ENCODE results near the gene COG5. TPM values are rescaled to one million over a fixed set of nuclear protein-coding genes. Genes with fewer than 3 reads are reported as not detected.

COG5 gene
- total RNA-seq, 1 donor from 2014 or later, result 26.8 TPM

DNA sequence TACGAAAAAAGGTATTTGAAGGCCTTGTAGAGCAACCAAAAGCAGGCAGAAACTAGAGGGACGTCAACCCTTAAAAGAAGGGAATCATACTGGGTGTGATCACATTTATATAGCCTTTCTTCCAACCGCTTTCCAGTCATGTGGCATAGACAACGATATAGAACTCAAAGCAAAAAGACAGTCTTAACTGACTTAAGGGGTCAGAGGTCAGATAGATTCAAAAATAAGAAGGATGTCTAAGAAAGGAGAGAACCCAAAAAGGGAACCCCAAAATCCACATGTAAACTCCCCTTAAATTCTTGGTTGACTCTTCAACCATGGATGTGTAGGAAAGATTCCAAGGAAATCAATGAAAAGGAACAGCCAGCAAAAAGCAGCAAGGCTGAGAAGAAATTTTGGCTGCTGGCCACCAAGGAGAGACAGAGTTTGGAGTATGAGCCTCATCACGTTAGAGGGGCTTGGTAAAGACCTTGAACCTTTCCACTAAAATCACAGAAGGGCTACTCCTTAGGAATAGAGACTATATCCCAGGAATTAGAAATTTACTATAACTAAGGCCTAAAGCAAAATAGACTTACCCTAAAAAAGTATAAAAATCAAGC is 24.9 kb upstream of the COG5 start:
- no peak for DNase-seq (ENCODE audit: low read depth, low spot score)
- H3K9me3 Mint-ChIP-seq, result no peaks in the 10 kb centered on the region

DNA sequence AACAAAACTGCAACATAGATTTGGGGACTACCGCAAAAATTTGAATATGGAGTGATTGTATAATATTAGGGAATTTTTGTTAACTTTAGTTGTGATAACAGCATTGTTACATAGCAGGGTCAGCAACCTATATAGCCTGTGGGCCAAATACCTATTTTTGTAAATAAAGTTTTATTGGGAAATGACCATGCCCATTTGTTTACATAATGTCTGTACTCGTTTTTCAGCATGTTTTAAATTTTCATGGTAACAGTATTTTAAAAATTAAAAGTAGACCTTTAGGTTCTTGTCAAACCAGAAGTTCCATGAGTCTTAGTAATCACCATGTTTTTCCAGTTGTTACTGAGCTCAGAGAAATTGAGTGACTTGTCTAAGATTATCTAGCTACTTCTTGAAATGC is 21.0 kb upstream of the COG5 start:
- Mint-ChIP-seq H3K4me1 (peaks cover 15% of the 10 kb centered on the region), H3K9me3 (no peaks in the 10 kb centered on the region)
- DNase-seq (ENCODE audit: low read depth, low spot score), result no peak

More for the DNA sequence above, 24.9 kb upstream of the COG5 start:
- Mint-ChIP-seq H3K36me3 (ENCODE audit: low read depth) (peaks cover 10% of the 10 kb centered on the region), H3K27me3 (ENCODE audit: low read depth) (no peaks in the 10 kb centered on the region), H3K4me3 (no peak overlapping the region), H3K27ac (ENCODE audit: unreplicated experiment) (no peak overlapping the region), H3K4me1 (no peaks in the 10 kb centered on the region)
- TF ChIP-seq, protein P1, sequence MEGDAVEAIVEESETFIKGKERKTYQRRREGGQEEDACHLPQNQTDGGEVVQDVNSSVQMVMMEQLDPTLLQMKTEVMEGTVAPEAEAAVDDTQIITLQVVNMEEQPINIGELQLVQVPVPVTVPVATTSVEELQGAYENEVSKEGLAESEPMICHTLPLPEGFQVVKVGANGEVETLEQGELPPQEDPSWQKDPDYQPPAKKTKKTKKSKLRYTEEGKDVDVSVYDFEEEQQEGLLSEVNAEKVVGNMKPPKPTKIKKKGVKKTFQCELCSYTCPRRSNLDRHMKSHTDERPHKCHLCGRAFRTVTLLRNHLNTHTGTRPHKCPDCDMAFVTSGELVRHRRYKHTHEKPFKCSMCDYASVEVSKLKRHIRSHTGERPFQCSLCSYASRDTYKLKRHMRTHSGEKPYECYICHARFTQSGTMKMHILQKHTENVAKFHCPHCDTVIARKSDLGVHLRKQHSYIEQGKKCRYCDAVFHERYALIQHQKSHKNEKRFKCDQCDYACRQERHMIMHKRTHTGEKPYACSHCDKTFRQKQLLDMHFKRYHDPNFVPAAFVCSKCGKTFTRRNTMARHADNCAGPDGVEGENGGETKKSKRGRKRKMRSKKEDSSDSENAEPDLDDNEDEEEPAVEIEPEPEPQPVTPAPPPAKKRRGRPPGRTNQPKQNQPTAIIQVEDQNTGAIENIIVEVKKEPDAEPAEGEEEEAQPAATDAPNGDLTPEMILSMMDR (conservative IDR thresholded peaks at IDR 0.05), result no peak

DNA sequence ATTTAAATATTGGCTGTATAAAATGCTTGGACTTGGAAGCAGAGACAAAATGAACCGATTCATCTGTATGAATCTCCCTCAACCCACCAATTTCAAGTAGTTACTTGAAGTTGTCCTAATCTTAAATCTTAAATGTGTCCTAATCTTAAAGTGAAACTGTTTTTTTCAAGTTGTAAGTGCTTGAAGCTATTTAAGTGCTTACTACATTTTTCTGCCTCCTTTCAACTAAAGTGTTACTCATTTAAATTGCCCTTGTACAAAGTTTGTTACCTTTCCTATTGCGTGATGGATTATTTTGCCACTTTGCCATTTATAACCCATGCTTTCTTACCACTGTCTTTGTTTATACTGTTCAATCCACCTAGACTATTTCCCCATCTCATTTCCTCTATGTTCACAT is 19.2 kb upstream of the COG5 start:
- DNase-seq (ENCODE audit: low read depth, low spot score), result no peak
- Mint-ChIP-seq H3K4me1 (peaks cover 19% of the 10 kb centered on the region), H3K27ac (ENCODE audit: unreplicated experiment) (no peak overlapping the region), H3K4me3 (peak overlapping the region; percentile 54), H3K9me3 (no peaks in the 10 kb centered on the region), H3K36me3 (ENCODE audit: low read depth) (no peaks in the 10 kb centered on the region), H3K27me3 (ENCODE audit: low read depth) (no peaks in the 10 kb centered on the region)
- TF ChIP-seq, protein P1 (conservative IDR thresholded peaks at IDR 0.05), result no peak

More for the DNA sequence above, 21.0 kb upstream of the COG5 start:
- Mint-ChIP-seq H3K4me3 (no peak overlapping the region), H3K27me3 (ENCODE audit: low read depth) (no peaks in the 10 kb centered on the region), H3K27ac (ENCODE audit: unreplicated experiment) (no peak overlapping the region), H3K36me3 (ENCODE audit: low read depth) (peaks cover 5% of the 10 kb centered on the region)
- TF ChIP-seq, protein P1 (conservative IDR thresholded peaks at IDR 0.05), result no peak

DNA sequence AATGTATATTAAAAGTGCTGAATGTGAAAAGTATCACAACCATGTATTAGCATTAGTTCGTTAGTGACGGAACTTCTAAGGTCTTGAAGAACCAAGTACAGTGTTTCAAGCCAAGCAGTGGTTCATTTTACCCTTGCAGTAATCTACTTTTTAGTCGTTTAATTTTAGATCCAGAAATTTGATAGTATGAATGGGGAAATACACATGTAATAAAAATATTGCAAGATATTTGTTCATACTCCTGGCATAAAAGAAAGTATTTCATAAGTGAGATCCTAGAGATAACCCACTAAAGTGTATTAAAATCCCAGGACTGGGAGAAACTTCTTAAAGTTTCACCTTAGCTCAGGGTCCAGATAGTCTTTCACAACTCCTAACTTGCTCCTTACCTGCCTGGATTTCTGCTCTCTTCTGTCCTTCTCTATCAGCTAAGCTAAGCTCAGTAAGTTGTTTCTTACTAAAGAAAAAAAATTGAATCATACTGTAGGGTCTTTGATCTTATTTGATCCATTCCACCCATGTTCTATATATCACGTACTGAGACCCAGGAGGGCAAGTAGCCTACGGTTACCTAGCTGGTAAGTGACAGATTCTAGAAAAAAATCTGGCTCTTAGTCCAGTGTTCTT is 17.8 kb upstream of the COG5 start:
- Mint-ChIP-seq H3K27me3 (ENCODE audit: low read depth) (no peaks in the 10 kb centered on the region), H3K9me3 (no peaks in the 10 kb centered on the region), H3K36me3 (ENCODE audit: low read depth) (no peaks in the 10 kb centered on the region), H3K27ac (ENCODE audit: unreplicated experiment) (no peak overlapping the region), H3K4me1 (peaks cover 19% of the 10 kb centered on the region), H3K4me3 (peak overlapping the region; percentile 90)
- no peak for DNase-seq (ENCODE audit: low read depth, low spot score)
- TF ChIP-seq, protein P1 (conservative IDR thresholded peaks at IDR 0.05), result no peak

DNA sequence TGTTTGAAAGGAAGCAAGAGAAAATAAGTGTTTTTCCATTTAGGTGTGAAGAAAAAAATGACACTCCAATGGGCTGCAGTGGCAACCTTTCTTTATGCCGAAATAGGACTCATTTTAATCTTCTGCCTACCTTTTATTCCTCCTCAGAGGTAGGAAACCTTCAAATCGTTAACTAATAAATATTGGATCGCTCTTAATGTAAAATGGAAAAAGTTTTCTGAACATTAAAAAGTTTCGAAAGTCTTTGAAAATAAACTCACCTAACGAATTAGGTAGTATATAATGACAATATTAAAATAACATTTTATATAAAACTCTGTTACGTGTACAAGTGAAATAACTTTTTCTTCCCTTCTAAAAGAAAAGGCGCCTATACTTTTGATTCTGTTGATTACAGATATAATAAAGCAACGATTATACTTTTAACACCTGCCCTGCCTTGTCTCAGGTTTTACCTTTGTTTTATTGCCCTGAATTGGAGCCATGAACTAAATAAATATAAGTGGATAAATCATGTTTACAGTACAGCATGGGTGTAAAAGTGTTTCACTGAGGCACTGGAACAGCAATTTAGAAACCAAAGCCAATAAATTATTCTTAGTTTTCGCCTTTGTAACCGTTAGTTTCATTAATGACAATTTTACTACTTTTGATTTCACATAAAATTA is 17.1 kb upstream of the COG5 start:
- TF ChIP-seq, protein P1 (conservative IDR thresholded peaks at IDR 0.05), result peak; percentile 12
- Mint-ChIP-seq H3K4me3 (peak overlapping the region; percentile 90), H3K27ac (ENCODE audit: unreplicated experiment) (peak overlapping the region; percentile 75), H3K36me3 (ENCODE audit: low read depth) (no peaks in the 10 kb centered on the region), H3K9me3 (no peaks in the 10 kb centered on the region), H3K4me1 (peaks cover 19% of the 10 kb centered on the region), H3K27me3 (ENCODE audit: low read depth) (no peaks in the 10 kb centered on the region)
- no peak for DNase-seq (ENCODE audit: low read depth, low spot score)

Measured in neural crest cell (in vitro differentiated cells).